Activated T-cell treated with anti-CD3 and anti-CD28 coated beads, Interleukin-2, amount 50 U/mL, for 72 hours (primary cell): ENCODE data around the gene MAP3K14. TPM values are rescaled to one million over a fixed set of nuclear protein-coding genes. Genes with fewer than 3 reads are reported as not detected.

Source experiments
- ATAC-seq, 2 donors: fragments of 150-1000 bp; cut with Tn5 transposase; replicated peaks in 1 of 2; 2 replicates each; pipeline ENCODE4 v1.10.0; 2021; ENCODE audit warnings: moderate library complexity in 2 of 2, mild to moderate bottlenecking in 1 of 2
- DNase-seq, 2 donors: peaks; one replicate each; pipeline ENCODE4 v3.0.0; 2021 to 2022; ENCODE audit warnings: mixed read lengths in 1 of 2
- H3K27ac Mint-ChIP-seq: one replicate; pipeline ENCODE4 v1.8.0; 2022; ENCODE audit warnings: mild to moderate bottlenecking, moderate library complexity, mixed read lengths
- H3K27me3 Mint-ChIP-seq: one replicate; pipeline ENCODE4 v1.8.0; 2022; ENCODE audit warnings: low read depth, mixed read lengths
- H3K36me3 Mint-ChIP-seq, 2 donors: one replicate each; pipeline ENCODE4 v1.8.0; 2022; ENCODE audit warnings: mixed read lengths in 2 of 2, mild to moderate bottlenecking in 1 of 2; ENCODE audit not compliant: insufficient read depth in 2 of 2
- H3K4me1 Mint-ChIP-seq: one replicate; pipeline ENCODE4 v1.8.0; 2022; ENCODE audit warnings: low read depth, mixed read lengths
- H3K4me3 Mint-ChIP-seq, 2 donors: one replicate each; pipeline ENCODE4 v1.8.0; 2022; ENCODE audit warnings: mild to moderate bottlenecking in 2 of 2, mixed read lengths in 2 of 2, moderate library complexity in 2 of 2
- H3K9me3 Mint-ChIP-seq, 2 donors: one replicate each; pipeline ENCODE4 v1.8.0; 2022; ENCODE audit warnings: mixed read lengths in 2 of 2
- total RNA-seq, 2 donors: library from RNA; stranded (reverse); gene quantifications; one replicate each; pipeline ENCODE4 v1.2.3, GENCODE V29; 2022

MAP3K14 gene
- 10 to 100 TPM; 71.8 to 78.0 TPM for total RNA-seq

DNA sequence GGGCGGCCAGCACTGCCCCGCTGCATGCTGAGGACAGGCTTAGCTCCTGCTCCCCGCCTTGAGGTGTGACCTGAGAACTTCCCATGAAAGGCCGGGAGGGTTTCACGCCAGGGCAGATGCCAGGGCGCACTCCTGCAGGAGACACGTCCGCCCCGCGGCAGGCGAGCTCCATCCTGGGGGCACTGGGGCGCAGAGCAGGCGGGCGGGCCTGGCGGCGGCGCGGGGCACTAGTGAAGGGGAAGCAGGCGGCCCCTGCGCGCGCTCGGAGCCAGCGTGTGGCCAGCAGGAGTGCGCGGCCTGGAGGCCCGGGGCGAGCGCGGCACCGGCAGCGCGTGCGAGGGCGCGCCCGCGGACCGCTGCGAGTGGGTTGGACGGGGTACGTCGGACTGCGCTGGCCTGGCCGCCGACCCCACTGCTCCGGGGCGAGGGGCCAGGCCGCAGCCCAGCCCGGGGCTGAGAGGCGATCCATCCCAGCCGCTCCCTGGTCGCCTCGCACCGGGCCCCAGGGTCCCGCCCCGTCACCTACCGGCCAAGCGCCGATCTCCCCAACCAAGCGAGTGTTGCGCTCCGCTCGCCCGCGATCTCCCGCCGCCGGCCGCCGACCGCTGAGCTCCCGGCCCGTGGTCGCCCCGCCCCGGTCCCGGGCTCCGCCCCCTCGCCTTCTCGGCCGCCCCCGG lies at the start of gene MAP3K14:
Gene MAP3K14 (minus strand): TSS at position 587 of the 677 bp plus-strand sequence. CDS start 26,275 bp downstream, outside the sequence.
- ATAC-seq (peak; percentile 4 to 8), DNase-seq (peak; percentile 72 to 76)
- Mint-ChIP-seq H3K36me3 (peaks cover 31 to 35% of the 10 kb centered on the region in 2 donors), H3K27me3 (no peaks in the 10 kb centered on the region), H3K4me1 (peaks cover 75% of the 10 kb centered on the region), H3K27ac (peak within 1 kb of the TSS; percentile 100), H3K9me3 (no peaks in the 10 kb centered on the region), H3K4me3 (peak within 1 kb of the TSS; percentile 94 to 99)

DNA sequence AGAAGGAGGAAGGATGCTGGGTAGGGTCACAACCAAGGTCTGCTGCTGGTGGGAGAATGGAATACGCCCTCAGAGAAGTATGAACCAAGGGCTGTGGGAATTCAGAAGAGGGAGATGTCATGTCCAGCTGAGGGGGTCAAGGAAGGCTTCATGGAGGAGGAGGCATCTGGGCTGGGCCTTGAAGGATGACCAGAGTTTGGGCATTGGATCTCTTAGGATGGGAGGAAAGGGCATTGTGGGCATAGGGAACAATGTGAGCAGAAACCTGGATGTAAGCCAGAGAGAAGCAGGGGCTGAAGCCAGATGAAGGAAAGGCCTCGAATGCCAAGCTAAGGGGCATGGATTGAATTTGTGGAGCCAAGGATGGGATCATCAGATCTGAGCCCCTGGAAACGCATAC lies 49.2 kb upstream of the MAP3K14 start:
- H3K4me1 Mint-ChIP-seq, result peaks cover 5% of the 10 kb centered on the region
- ATAC-seq (no peak), DNase-seq (no peak)
- no peak overlapping the region for H3K27ac Mint-ChIP-seq
- H3K36me3 Mint-ChIP-seq, result peaks cover 4% of the 10 kb centered on the region in 2 donors
- H3K9me3 Mint-ChIP-seq, result peaks cover 0 to 8% of the 10 kb centered on the region in 2 donors
- no peak overlapping the region for H3K4me3 Mint-ChIP-seq
- H3K27me3 Mint-ChIP-seq, result peaks cover 29% of the 10 kb centered on the region

DNA sequence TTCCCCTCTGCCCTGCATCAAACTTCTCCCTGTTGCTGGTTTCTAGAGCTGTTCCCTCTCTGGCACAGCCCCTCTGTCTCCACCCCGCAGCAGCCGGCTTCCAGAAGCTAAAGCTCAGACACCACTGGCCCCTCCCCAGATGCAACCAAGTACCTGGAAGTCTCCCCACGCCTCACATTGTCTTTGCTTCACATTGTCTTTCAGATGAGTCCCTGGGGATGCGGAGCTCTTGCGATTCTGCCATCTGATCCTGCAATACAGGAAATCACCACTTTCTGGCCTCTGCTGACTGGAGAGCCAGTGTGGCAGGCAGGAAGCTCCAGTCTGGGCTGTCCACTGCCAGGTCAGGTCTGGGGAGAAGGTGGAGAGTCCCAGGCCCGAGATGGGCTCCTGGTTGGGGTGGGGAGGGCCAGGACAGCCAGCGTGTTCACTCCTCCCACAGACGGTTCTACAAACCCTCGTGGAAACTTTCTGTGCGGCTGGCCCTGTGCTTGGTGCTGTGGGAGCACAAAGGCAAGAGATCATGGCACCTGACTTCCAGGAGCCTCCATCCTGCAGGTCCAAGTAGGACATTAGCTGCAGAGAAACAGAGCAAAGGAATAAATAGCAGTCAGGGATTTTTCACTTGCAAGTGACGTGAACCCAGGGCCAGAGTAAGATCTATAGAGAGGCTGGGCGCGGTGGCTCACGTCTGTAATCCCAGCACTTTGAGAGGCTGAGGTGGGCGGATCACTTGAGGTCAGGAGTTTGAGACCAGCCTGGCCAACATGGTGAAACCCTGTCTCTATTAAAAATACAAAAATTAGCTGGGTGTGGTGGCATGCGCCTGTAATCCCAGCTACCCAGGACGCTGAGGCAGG lies 47.9 kb upstream of the MAP3K14 start:
- Mint-ChIP-seq H3K27ac (no peak overlapping the region), H3K4me1 (no peaks in the 10 kb centered on the region), H3K36me3 (peaks cover 4% of the 10 kb centered on the region in 2 donors), H3K4me3 (no peak overlapping the region), H3K27me3 (peaks cover 29% of the 10 kb centered on the region), H3K9me3 (peaks cover 0 to 8% of the 10 kb centered on the region in 2 donors)
- ATAC-seq (no peak), DNase-seq (no peak)

DNA sequence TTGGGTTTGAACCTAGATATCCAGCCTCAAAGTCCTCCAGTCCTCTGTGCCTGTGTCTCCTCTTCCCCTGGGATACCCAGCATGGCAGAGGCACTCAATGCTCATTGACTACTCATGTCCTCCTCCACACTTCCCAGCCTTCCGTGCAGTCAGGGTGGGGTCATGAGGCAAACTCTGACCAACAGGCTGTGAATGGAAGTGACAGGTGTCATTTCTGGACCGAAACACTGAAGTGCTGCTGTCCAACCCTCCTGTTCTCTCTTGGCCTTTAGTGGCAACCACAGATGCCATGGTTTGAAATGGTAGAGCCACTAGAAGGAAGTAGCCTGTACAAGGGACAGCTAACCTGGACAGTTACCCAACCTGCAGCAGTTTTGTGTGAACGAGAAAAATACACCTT lies 46.7 kb upstream of the MAP3K14 start:
- ATAC-seq (no peak), DNase-seq (no peak)
- no peak overlapping the region for H3K27ac Mint-ChIP-seq
- peaks cover 4% of the 10 kb centered on the region in 2 donors for H3K36me3 Mint-ChIP-seq
- H3K4me3 Mint-ChIP-seq, result no peak overlapping the region
- H3K27me3 Mint-ChIP-seq, result peaks cover 19% of the 10 kb centered on the region
- no peaks in the 10 kb centered on the region for H3K4me1 Mint-ChIP-seq
- peaks cover 0 to 8% of the 10 kb centered on the region in 2 donors for H3K9me3 Mint-ChIP-seq

DNA sequence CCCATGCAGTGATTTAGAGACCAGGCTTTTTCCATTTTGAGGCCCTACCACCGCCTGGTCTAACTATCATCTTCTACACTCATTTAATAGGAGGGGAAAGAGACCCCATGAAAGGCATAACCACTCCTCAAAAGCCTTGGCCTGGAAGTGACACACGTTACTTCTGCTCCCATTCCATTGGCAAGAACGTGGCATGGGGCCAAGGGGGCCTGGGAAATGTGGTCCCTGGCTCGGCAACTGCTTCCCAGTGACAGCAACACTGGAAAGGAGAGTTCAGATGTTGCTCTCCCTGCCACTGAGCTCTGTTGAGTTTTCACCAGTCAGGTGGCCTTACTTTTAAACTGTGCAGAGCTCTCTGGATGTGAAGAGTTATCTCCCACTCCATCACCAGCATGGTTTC lies 45.2 kb upstream of the MAP3K14 start:
- Mint-ChIP-seq H3K27ac (no peak overlapping the region), H3K9me3 (peaks cover 0 to 8% of the 10 kb centered on the region in 2 donors), H3K4me1 (peaks cover 13% of the 10 kb centered on the region), H3K4me3 (no peak overlapping the region), H3K36me3 (peaks cover 4% of the 10 kb centered on the region in 2 donors), H3K27me3 (peaks cover 14% of the 10 kb centered on the region)
- ATAC-seq (no peak), DNase-seq (no peak)

DNA sequence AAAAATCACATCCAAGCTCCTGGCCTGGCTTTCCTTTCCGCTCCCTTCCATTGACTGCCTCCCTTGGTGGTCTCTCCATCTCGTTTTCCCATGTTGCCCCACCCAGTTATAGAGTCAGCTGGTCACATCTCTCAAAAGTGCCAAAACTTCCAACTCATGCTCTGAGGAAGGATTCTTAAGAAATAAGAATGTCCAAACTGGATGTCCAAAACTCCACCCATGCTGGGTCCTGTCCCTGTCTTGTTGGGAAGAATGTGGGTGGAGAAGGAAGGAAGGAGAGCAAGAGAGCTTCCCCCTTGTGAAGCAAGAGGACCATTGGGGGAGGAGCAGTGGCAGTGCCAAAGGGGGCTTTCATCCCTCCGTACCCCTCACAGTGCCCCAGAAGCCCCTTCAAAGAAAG lies 44.6 kb upstream of the MAP3K14 start:
- peaks cover 0 to 8% of the 10 kb centered on the region in 2 donors for H3K9me3 Mint-ChIP-seq
- peaks cover 4% of the 10 kb centered on the region in 2 donors for H3K36me3 Mint-ChIP-seq
- ATAC-seq (no peak), DNase-seq (no peak)
- peaks cover 14% of the 10 kb centered on the region for H3K27me3 Mint-ChIP-seq
- H3K4me1 Mint-ChIP-seq, result peaks cover 19% of the 10 kb centered on the region
- H3K4me3 Mint-ChIP-seq, result no peak overlapping the region
- H3K27ac Mint-ChIP-seq, result no peak overlapping the region

DNA sequence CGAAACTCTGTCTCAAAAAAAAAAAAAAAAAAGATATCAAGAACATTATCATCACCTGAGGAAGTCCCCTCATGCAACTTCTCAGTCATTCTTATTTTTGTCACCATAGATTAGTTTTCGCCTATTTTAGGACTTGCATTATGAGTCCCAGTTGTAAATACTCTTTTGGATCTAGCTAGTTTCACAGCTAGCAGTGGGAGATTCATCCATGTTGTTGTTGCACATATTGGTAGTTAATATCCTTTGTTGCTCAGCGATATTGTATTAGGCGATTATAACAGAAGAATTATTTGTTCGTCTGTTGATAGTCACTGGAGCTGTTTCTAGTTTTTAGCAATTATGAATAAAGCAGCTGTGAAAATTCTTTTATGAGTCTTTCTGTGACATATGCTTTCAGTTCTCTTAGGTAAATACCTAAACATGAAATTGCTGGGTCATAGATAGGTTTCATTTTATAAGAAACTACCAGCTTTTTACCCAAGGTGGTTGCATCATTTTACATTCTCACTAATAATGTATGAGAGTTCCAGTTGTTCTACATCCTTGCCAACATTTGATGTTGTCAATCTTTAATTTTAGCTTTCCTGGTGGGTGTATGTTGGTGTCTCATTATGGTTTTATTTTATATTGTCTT lies 40.7 kb upstream of the MAP3K14 start:
- Mint-ChIP-seq H3K27me3 (peaks cover 17% of the 10 kb centered on the region), H3K36me3 (peaks cover 2 to 5% of the 10 kb centered on the region in 2 donors), H3K4me1 (peaks cover 31% of the 10 kb centered on the region), H3K27ac (peak overlapping the region; percentile 78), H3K9me3 (peaks cover 4 to 6% of the 10 kb centered on the region in 2 donors), H3K4me3 (peak overlapping the region; percentile 20 to 25)
- ATAC-seq, result peak; percentile 70 to 71
- no peak for DNase-seq

DNA sequence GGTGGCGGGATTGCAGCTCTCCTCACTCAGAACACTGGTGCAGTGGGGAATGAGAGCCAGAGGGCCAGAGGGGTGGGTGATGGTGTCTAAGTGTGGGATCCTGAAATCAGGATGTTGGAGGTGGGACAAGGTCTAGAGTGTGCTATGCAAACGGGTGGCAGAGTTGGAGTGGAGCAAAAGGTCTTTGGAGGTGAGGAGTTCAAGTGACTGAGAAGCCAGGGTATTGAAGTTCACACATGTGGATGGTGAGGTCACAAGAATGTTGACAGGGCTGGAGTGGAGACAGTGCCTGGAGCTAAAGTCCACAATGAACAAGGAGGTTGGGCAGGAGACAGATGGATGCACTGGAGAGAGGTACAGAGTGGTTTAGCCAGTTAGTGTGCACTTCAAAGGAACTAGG lies 38.3 kb upstream of the MAP3K14 start:
- ATAC-seq (no peak), DNase-seq (no peak)
- H3K27ac Mint-ChIP-seq, result no peak overlapping the region
- peaks cover 40% of the 10 kb centered on the region for H3K4me1 Mint-ChIP-seq
- no peak overlapping the region for H3K4me3 Mint-ChIP-seq
- peaks cover 6 to 11% of the 10 kb centered on the region in 2 donors for H3K36me3 Mint-ChIP-seq
- peaks cover 13% of the 10 kb centered on the region for H3K27me3 Mint-ChIP-seq
- peaks cover 7 to 9% of the 10 kb centered on the region in 2 donors for H3K9me3 Mint-ChIP-seq

DNA sequence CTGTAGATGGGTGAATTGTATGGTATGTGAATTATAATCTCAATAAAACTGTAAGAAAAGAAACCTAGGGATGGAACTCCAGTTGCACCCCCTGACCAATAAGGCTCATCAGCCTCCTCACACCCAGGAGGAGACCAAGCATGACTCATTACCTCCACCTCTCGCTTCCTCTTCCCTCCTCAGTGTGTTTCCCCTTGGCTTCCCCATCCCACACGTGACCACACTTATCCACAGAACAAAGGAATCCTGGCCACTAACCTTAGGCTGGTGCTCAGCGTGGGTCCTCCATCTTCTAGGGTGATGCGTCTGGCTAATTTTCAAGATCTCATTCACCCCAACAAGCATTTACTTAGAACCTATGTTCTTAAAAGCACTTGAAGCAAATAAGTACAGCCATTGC lies 36.2 kb upstream of the MAP3K14 start:
- Mint-ChIP-seq H3K4me3 (peak overlapping the region; percentile 30 to 42), H3K9me3 (peaks cover 7 to 9% of the 10 kb centered on the region in 2 donors), H3K27ac (no peak overlapping the region), H3K36me3 (peaks cover 6 to 11% of the 10 kb centered on the region in 2 donors), H3K27me3 (peaks cover 13% of the 10 kb centered on the region), H3K4me1 (peaks cover 38% of the 10 kb centered on the region)
- DNase-seq (peak; percentile 47 to 54), ATAC-seq (peak; percentile 78 to 79)

DNA sequence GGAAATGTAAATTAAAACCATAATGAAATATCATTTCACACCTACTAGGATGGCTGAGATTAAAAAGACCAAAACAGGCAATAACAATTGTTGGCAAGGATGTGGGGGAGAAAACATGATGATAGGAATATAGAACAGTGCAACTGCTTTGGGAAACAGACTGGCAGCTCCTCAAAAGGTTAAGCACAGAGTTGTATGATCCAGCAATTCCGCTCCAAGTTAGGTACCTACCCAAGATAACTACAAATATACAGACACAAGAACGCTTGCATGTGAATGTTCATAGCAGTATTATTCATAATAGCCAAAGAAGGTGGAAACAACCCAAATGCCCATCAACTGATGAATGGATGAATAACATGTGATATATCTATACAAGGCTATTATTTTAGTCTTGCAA lies 35.0 kb upstream of the MAP3K14 start:
- Mint-ChIP-seq H3K4me1 (peaks cover 25% of the 10 kb centered on the region), H3K36me3 (peaks cover 6 to 11% of the 10 kb centered on the region in 2 donors), H3K27ac (no peak overlapping the region), H3K9me3 (peaks cover 7 to 9% of the 10 kb centered on the region in 2 donors), H3K27me3 (peaks cover 13% of the 10 kb centered on the region), H3K4me3 (no peak overlapping the region)
- ATAC-seq (no peak), DNase-seq (no peak)

DNA sequence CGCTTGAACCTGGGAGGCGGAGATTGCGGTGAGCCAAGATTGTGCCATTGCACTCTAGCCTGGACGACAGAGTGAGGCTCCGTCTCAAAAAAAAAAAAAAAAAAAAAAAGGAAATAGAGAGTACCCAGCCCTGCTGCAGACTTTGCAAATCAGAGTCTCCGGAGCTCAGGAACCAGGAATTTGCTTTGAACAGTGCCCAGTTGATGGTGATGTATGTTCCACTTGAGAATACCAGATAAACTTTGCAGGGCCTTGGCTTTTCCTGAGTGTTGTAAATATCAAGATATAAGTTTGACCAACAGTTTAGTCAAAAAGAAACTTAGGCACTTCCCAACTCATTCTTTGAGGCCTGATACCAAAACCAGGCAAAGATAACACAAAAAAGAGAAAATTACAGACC lies 30.6 kb upstream of the MAP3K14 start:
- Mint-ChIP-seq H3K27me3 (no peaks in the 10 kb centered on the region), H3K9me3 (peaks cover 2 to 5% of the 10 kb centered on the region in 2 donors), H3K36me3 (peaks cover 4 to 8% of the 10 kb centered on the region in 2 donors), H3K4me3 (no peak overlapping the region), H3K27ac (no peak overlapping the region), H3K4me1 (peaks cover 15% of the 10 kb centered on the region)
- no peak for DNase-seq
- ATAC-seq, result no peak

DNA sequence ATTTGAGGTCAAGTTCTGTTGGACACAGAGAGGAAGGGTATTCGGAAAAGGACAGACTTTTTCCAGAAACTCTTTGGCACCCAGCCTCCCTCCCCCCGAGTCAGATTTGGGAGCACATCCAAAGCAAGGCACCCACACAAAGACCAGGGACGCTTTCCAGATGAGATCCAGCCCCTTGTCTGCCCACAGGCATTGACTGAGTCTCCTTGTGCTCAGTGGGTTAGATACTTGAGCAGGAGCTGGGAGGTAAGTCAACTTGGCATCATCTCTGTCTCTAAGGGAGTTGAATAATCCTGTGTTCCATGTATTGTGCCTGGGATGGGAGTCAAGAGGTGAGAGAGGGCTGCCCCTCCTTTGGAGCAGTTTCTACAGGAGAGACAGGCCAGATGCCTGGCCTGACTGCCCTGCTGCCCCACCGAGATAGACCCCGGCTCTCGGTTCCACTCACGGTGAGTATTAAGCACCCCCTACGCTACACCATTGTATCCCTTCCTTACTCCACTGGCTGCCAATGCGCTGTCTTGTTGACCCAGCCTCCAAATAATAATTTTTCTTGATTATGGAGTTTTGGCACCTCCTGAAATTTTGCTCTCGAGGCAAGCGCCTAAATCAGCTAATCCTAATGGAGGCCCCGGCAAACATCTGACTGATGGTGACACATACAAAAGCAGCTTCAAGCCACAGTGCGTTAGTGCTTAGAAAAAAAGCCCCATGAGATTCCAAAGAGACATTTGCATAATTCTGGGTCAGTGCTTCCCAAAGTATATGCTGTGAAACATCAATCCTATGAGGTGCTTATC lies 29.6 kb upstream of the MAP3K14 start:
- Mint-ChIP-seq H3K4me1 (peaks cover 9% of the 10 kb centered on the region), H3K9me3 (peaks cover 0 to 1% of the 10 kb centered on the region in 2 donors), H3K27ac (no peak overlapping the region), H3K36me3 (peaks cover under 1 to 3% of the 10 kb centered on the region in 2 donors), H3K4me3 (no peak overlapping the region), H3K27me3 (no peaks in the 10 kb centered on the region)
- DNase-seq (no peak), ATAC-seq (no peak)
